Stimulated activated CD8-positive, alpha-beta memory T cell treated with anti-CD3 and anti-CD28 coated beads, Interleukin-7, amount 100 ng/mL, for 48 hours (primary cell): Measurements from ENCODE around the gene PITPNC1.
"Not testable (repeated sequence)": the region's sequence is repeated elsewhere in the genome, so short reads cannot be mapped to it uniquely, and the experiment has no call there.

Experiments
- DNase-seq, 2 donors: peaks; one replicate each; pipeline ENCODE4 v3.0.0-alpha.2; 2020; ENCODE audit warnings: low read depth in 1 of 2; ENCODE audit errors: extremely low read depth in 1 of 2

The PITPNC1 gene

GRCh38 chr17:67503739-67504138 lies 126.7 kb downstream of the PITPNC1 start:
- DNase-seq: no peak

- DNase-seq: no peak
These were observed 127.1 kb downstream of the PITPNC1 start for GRCh38 chr17:67504182-67504581.

DNA sequence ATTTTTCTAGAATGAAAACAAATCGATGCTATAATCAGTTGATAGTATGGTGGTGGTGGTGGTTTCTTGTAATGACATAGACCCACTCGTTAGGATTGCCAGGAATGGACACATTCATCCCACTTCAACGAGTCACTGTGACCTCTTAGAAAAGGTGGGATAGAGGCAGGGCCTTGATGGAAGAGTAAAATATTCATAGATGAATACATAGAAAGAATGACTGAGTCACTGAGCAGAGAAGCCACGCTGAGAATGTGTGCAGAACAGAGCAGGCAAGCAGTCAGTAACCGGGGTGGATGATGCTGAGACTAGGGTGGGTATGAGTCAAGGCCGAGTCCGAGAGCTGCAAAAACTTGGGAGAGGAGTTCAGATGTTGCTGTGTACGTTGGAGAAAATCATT lies 129.9 kb downstream of the PITPNC1 start:
- peak in 1 of 2 donors; percentile 11 for DNase-seq

- no peak for DNase-seq
These were observed 132.6 kb downstream of the PITPNC1 start for GRCh38 chr17:67509390-67510287.

DNA sequence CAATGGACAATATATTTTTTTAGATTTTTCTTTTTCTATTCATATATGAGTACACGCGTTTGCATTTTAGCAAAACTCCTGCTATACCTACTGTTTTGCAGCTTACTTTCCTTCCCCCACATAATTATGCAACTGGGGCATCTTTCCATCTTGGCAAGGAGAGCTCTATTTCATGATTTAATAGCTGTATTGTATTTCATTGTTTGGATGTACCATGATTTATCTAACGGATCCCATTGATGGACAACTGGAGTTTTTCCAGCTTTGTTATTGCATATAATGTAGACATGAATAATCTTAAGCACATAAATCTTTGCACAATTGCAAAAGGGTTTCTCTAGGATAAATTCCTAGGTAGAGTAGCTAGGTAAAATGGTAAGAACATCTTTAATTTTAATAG lies 133.9 kb downstream of the PITPNC1 start:
- no peak for DNase-seq

DNA sequence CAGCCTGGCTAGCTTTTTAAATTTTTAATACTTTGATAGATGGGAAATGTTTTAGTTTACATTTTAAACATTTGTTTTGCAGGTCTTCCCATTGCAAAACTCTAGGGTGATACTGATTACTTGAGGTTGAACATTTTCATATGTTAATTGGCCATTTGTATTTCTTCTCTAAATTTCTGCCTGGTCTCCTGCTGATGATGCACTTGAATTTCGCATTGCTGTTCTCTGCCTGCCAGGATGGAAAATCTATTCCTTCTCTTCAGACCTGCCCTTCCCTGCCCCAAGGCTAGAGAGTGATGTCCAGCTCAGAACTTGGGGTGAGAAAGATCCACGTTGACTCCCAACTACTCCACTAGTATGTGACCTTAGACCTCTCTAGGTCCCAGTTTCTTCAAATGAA lies 134.7 kb downstream of the PITPNC1 start:
- DNase-seq: no peak

DNA sequence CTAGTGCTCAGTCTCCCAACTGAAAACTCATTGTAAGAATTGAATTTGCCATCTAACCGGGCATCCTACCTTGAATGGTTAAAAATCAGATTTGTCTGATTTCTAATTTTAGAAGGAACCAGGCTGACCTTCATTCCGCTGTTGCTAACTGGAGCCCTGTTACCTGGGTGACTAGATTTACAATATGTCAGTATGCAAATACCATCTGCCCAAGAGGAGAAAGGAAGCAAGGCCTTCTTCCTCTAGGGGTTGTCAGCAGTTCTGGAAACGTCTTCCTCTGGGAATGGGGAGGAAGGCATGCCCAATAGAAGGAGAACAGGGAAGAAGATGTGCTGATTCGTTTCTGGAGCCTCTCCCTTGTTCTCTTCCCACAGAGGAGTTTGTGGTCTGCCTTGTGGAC lies 137.9 kb downstream of the PITPNC1 start:
- no peak for DNase-seq

GRCh38 chr17:67515490-67516083 lies 138.5 kb downstream of the PITPNC1 start:
- DNase-seq: no peak

DNA sequence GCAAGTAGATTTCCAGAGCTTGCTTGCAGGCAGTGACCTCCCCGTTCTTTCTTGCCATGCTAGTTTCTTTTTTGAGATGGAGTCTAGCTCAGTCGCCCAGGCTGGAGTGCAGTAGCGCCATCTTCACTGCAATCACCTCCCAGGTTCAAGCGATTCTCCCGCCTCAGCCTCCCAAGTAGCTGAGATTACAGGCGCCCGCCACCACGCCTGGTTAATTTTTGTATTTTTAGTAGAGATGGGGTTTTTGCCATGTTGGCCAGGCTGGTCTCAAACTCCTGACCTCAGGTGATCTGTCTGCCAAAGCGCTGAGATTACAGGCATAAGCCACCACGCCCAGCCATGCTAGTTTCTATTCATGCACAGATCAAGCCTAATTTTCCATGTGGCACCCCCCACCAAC lies 139.5 kb downstream of the PITPNC1 start:
- DNase-seq: not testable (repeated sequence)

- DNase-seq: no peak
These were observed 140.2 kb downstream of the PITPNC1 start for GRCh38 chr17:67517325-67517724.

- no peak for DNase-seq
These were observed 141.8 kb downstream of the PITPNC1 start for GRCh38 chr17:67518876-67519275.

GRCh38 chr17:67519801-67520251 lies 142.7 kb downstream of the PITPNC1 start:
- DNase-seq: no peak

DNA sequence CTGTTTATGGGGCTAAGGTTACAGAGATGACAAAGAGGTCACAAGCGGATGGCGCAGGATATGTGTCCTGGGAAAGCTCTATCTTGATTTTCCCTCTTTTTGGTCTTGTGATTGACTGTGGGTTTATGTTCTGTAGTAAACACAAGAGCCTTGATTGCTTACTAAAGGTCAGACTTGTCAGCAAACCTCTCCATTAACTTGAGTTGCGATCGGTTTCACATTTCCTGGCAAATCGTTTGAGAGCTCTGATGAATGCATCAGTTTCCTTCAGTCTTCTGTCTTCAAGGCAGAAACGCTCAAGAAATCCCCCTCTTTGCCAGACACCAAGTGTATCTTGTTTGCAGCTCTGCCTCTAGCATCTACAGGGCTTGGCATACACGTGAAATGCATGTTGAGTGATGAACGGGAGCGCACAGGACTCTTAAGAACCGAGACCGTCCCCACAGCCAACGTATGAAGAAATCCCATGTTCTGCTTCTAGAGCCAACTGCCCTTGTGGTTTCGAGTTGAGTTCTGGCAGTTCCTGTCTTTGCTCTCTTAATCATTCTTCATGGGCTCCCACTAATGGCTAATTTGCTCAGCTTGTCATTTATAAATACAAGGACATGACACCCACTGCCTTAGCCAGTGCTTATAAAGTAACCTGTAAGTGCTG lies 143.3 kb downstream of the PITPNC1 start:
- DNase-seq: no peak

- DNase-seq: no peak
These were observed 144.1 kb downstream of the PITPNC1 start for GRCh38 chr17:67520916-67521774.

DNA sequence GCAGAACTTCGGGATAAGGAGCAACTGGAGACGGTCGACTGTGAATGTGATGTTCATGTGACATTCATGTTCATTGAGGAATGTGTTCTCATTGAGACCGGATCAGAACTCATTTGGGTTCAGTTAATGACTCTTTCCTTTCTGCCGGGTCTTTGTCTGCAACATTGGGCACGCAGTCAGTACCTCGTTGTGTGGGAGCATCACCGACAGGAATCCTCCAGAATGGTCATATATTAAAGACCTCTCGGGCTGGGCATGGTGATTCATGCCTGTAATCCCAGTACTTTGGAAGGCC lies 144.6 kb downstream of the PITPNC1 start:
- no peak for DNase-seq

DNA sequence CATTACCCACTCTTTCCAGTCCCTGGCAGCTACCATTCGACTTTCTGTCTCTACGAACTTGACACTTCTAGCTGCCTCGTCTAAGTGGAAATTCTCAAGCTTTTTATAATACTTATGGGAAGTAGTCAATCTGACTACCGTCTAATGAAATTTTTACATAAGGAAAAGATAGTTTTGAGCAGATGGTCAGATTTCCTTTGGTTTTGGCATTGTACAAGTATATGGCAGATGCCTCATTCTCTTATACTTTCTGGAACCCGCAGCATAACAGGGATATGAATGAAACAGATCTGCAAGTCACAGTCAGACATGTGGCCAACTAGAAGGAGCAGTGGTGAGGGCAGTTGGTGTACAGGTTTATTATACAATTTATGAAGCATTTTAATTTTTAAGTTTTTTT lies 146.0 kb downstream of the PITPNC1 start:
- no peak for DNase-seq

DNA sequence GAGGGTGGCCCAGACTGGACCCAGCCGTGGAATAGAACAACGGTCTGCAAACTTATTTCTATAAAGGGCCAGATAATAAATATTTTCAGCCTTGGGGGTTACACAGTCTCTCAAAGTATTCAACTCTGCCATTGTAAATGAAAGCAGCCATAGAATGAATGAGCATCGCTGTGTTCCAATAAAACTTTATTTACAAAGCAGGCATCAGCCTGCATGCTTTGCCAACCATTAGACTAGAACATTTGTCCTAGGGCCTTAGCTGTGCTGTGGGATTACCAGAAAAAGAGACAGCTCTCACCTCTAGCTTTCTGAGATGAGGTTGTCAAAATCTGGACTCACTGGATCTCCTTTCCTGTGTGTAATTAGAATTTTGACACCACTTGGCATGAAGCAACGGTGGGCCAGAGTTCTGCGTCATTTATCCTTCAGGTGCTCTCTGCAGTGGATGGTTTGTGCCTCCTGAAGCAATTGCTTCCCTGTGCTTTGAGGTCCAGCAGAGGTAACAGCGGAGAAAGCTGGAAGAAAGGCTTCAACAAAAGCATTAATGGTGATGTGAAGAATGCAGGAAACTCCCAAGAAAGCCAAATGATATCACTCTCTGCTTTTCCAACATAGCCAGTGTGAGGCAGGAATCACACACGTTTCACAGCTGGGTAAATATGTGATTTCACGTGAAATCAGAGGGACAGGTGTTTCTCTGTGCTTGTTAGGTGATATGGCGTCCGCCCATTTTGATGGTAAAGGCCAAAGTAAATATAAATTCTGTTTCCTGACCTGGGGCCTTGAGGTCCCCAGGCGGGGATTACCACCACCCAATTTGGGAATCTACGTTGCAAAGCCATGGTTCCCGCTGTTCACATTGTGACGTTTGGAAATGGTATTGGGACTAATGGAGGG lies 148.4 kb downstream of the PITPNC1 start:
- DNase-seq: no peak

DNA sequence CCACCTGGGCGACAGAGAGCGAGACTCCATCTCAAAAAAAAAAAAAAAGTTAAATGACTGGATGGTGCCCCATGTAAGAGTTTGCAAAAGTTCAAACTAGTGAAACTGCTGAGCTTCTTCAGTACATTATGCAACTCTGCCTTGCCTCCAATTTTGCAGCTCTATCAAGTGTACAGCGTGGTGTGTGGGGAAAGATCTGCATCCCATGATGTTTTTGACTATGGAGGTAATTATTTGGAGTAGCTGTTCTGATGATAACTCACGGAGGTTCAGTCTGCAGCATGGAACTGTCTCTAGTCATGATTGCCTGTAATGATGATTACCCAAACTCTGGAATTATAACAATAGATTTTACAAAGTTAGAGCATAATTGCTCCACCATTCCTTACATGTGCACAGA lies 149.6 kb downstream of the PITPNC1 start:
- DNase-seq: no peak

- no peak for DNase-seq
These were observed 151.8 kb downstream of the PITPNC1 start for GRCh38 chr17:67528751-67529436.
